Stomach (tissue), 9 donors: ENCODE data around the gene DIRAS1. TPM values are rescaled to one million over a fixed set of nuclear protein-coding genes. Genes with fewer than 3 reads are reported as not detected.

ENCODE experiments used
- DNase-seq, 2 donors: peaks; one replicate each; pipeline versions ENCODE4 v3.0.0 to v3.0.0-alpha.2; 2013 to 2019
- H3K27ac ChIP-seq, 5 donors: fragments of 200-600 bp in 4 of 5; sonication (generic) in 4 of 5; one replicate each; pipeline ENCODE4 v1.5.1; 2013 to 2019; ENCODE audit warnings: mild to moderate bottlenecking in 1 of 5, moderate library complexity in 1 of 5
- H3K27me3 ChIP-seq, 3 donors: fragments of 200-600 bp; sonication (generic); one replicate each; pipeline ENCODE4 v1.5.1; 2017 to 2019; ENCODE audit warnings: mixed run types in 1 of 3
- H3K36me3 ChIP-seq, 4 donors: fragments of 200-600 bp; sonication (generic); 1 replicate in 3 of 4; 2 replicates in 1 of 4; pipeline ENCODE4 v1.5.1; 2016 to 2019
- H3K4me1 ChIP-seq, 4 donors: fragments of 200-600 bp; sonication (generic); one replicate each; pipeline ENCODE4 v1.5.1; 2016 to 2019
- H3K4me3 ChIP-seq, 4 donors: fragments of 200-600 bp; sonication (generic) in 3 of 4; one replicate each; pipeline ENCODE4 v1.5.1; 2016 to 2019; ENCODE audit warnings: mild to moderate bottlenecking in 1 of 4
- H3K9me3 ChIP-seq, 4 donors: fragments of 200-600 bp; sonication (generic); one replicate each; pipeline ENCODE4 v1.5.1; 2016 to 2019
- CTCF ChIP-seq, 7 experiments: fragments of 450-650 bp in 4 of 7; fragments of 200-600 bp in 3 of 7; sonication (generic) in 3 of 7; IDR thresholded peaks; one replicate each; pipeline ENCODE4 v1.5.1; 2016 to 2019; ENCODE audit warnings: antibody characterized with exemption in 7 of 7, control low read depth in 2 of 7, mild to moderate bottlenecking in 1 of 7
- EP300 ChIP-seq: sonication (generic); formaldehyde crosslinking; IDR thresholded peaks from one replicate; pipeline ENCODE4 v1.6.1; 2017; ENCODE audit warnings: antibody characterized with exemption
- POLR2A ChIP-seq, 4 donors: fragments of 450-650 bp; IDR thresholded peaks; one replicate each; pipeline ENCODE4 v1.6.1; 2016; ENCODE audit warnings: antibody characterized with exemption in 4 of 4, control low read depth in 2 of 4, mild to moderate bottlenecking in 1 of 4, moderate library complexity in 1 of 4
- POLR2AphosphoS5 ChIP-seq, 3 donors: sonication (generic); formaldehyde crosslinking; IDR thresholded peaks; one replicate each; pipeline ENCODE4 v1.6.1; 2016; ENCODE audit warnings: antibody characterized with exemption in 3 of 3
- WGBS, 5 donors: extraction: QIAGEN DNeasy Blood & Tissue Kit in 3 of 5; methylation state at CpG; one replicate each; pipeline versions ENCODE4 v1.1.5 to v1.1.7; 2013 to 2018; 5-methylcytosine and 5-hydroxymethylcytosine counted together
- intact Hi-C: fragments of 100-400 bp; cut with DNase I; formaldehyde crosslinking; loops from one replicate; pipeline ENCODE4 v1.15.1; 2023; ENCODE audit warnings: low total_unique reads
- polyA plus RNA-seq, 3 donors: library from polyadenylated mRNA; stranded (reverse); fragments of 200-250 nt; gene quantifications; one replicate each; pipeline ENCODE4 v1.2.3, GENCODE V29; 2013
- total RNA-seq, 5 donors: library from RNA; depleted of rRNA; stranded (reverse); fragments of >200 nt; gene quantifications; one replicate each; pipeline versions ENCODE4 v1.1.0 to v1.2.3, GENCODE V29; 2014 to 2016
- donor health status: healthy with polysubstance abuse.
- donor health status: Bipolar disorder and iron deficiency.
- donor health status: healthy.

DIRAS1 gene
- total and polyA plus RNA-seq, 8 donors: 0.73 to 8.4 (median 2.1) TPM; not detected in 1

- H3K27me3 ChIP-seq: no peaks in the 10 kb centered on the region
- no peak for TF ChIP-seq CTCF (IDR thresholded peaks at IDR 0.05)
- H3K36me3 ChIP-seq: peaks cover 78 to 93% (median 89%) of the 10 kb centered on the region in 4 donors
- no peaks in the 10 kb centered on the region for H3K9me3 ChIP-seq
- intact Hi-C loops: no loop called here
- H3K4me1 ChIP-seq: peaks cover 0 to 9% (median 6%) of the 10 kb centered on the region in 4 donors
- H3K4me3 ChIP-seq: no peak overlapping the region
- no peak overlapping the region for H3K27ac ChIP-seq
- no peak for DNase-seq
- WGBS, 5 donors: 92 to 97% (median 95%) methylated on average over 19 to 21 of the region's 21 CpGs
Measured at GRCh38 chr19:2764945-2765344, 43.8 kb upstream of the DIRAS1 start.

- H3K9me3 ChIP-seq: no peaks in the 10 kb centered on the region
- H3K4me3 ChIP-seq: no peak overlapping the region
- TF ChIP-seq EP300 (no peak), CTCF (IDR thresholded peaks at IDR 0.05) (no peak), POLR2A (IDR thresholded peaks at IDR 0.05) (no peak), POLR2AphosphoS5 (IDR thresholded peaks at IDR 0.05) (no peak)
- DNase-seq: no peak
- intact Hi-C loops: no loop called here
- H3K36me3 ChIP-seq: peaks cover 85 to 100% (median 99%) of the 10 kb centered on the region in 4 donors
- WGBS, 5 donors: 95 to 98% (median 97%) methylated on average over 11 to 12 of the region's 12 CpGs
- H3K27me3 ChIP-seq: no peaks in the 10 kb centered on the region
- no peaks in the 10 kb centered on the region for H3K4me1 ChIP-seq
- no peak overlapping the region for H3K27ac ChIP-seq
Measured at GRCh38 chr19:2763687-2764086, 42.5 kb upstream of the DIRAS1 start.

- no peak overlapping the region for H3K27ac ChIP-seq
- DNase-seq: no peak
- peaks cover 85 to 100% (median 99%) of the 10 kb centered on the region in 4 donors for H3K36me3 ChIP-seq
- TF ChIP-seq POLR2A (IDR thresholded peaks at IDR 0.05) (no peak), POLR2AphosphoS5 (IDR thresholded peaks at IDR 0.05) (no peak), CTCF (IDR thresholded peaks at IDR 0.05) (no peak), EP300 (no peak)
- no peaks in the 10 kb centered on the region for H3K9me3 ChIP-seq
- no peaks in the 10 kb centered on the region for H3K27me3 ChIP-seq
- 94 to 97% (median 96%) methylated on average over 13 to 23 of the region's 23 CpGs for WGBS, 5 donors
- no peak overlapping the region for H3K4me3 ChIP-seq
- H3K4me1 ChIP-seq: no peaks in the 10 kb centered on the region
- intact Hi-C loops: no loop called here
Measured at GRCh38 chr19:2762783-2763496, 41.8 kb upstream of the DIRAS1 start.

GRCh38 chr19:2761876-2762782 is 41.0 kb upstream of the DIRAS1 start:
- no peak for DNase-seq
- peaks cover 87 to 100% (median 99%) of the 10 kb centered on the region in 4 donors for H3K36me3 ChIP-seq
- H3K27me3 ChIP-seq: no peaks in the 10 kb centered on the region

More at GRCh38 chr19:2761876-2762782, 41.0 kb upstream of the DIRAS1 start:
- Histone ChIP-seq H3K27ac (no peak overlapping the region), H3K9me3 (no peaks in the 10 kb centered on the region), H3K4me1 (no peaks in the 10 kb centered on the region), H3K4me3 (no peak overlapping the region)
- TF ChIP-seq EP300 (no peak), POLR2AphosphoS5 (IDR thresholded peaks at IDR 0.05) (no peak), POLR2A (IDR thresholded peaks at IDR 0.05) (no peak), CTCF (IDR thresholded peaks at IDR 0.05) (no peak)
- intact Hi-C loops: no loop called here
- 91 to 95% (median 94%) methylated on average over 26 to 43 of the region's 43 CpGs for WGBS, 5 donors
